Uterus (tissue), 2 donors: Measurements from ENCODE around the gene RECQL5.

Source experiments
- POLR2A ChIP-seq, 2 donors: fragments of 450-650 bp; IDR thresholded peaks; one replicate each; pipeline ENCODE4 v1.6.1; 2016; ENCODE audit warnings: antibody characterized with exemption in 2 of 2, mild to moderate bottlenecking in 1 of 2, moderate library complexity in 1 of 2
- TF ChIP-seq, protein P1 (sequence below), 4 experiments: fragments of 200-600 bp in 2 of 4; fragments of 450-650 bp in 2 of 4; sonication (generic) in 2 of 4; IDR thresholded peaks; one replicate each; pipeline ENCODE4 v1.5.1; 2016 to 2019; ENCODE audit warnings: antibody characterized with exemption in 4 of 4, mild to moderate bottlenecking in 2 of 4, moderate library complexity in 1 of 4

DNA sequence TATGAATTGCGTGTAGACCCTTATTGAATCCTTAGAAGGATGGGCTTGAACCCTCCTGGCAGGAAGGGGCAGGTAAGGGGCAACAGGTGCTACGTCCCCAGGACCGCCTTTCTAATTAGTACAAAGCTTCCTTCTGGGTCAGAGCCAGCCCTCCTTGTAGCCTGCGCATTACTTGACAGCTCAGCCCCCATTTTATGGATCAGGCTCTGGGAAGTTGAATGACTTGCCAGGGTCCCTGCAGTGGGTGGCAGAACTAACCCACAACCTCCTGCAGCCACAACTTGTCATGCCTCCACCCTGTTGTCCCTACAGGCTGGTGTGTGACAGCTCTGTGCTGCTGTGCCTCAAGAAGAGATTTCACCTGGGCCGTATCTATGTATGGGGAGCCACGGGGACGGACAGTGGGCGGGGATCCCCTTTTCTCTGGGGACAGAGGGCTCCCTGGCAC, 76.6 kb downstream of the RECQL5 start:
- TF ChIP-seq, protein P1, sequence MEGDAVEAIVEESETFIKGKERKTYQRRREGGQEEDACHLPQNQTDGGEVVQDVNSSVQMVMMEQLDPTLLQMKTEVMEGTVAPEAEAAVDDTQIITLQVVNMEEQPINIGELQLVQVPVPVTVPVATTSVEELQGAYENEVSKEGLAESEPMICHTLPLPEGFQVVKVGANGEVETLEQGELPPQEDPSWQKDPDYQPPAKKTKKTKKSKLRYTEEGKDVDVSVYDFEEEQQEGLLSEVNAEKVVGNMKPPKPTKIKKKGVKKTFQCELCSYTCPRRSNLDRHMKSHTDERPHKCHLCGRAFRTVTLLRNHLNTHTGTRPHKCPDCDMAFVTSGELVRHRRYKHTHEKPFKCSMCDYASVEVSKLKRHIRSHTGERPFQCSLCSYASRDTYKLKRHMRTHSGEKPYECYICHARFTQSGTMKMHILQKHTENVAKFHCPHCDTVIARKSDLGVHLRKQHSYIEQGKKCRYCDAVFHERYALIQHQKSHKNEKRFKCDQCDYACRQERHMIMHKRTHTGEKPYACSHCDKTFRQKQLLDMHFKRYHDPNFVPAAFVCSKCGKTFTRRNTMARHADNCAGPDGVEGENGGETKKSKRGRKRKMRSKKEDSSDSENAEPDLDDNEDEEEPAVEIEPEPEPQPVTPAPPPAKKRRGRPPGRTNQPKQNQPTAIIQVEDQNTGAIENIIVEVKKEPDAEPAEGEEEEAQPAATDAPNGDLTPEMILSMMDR (IDR thresholded peaks at IDR 0.05), result no peak
- no peak for TF ChIP-seq POLR2A (IDR thresholded peaks at IDR 0.05)
